WERI-Rb-1 (cell line): ENCODE results near the gene GON7.

Experiments used
- DNase-seq: peaks from one replicate; pipeline ENCODE4 v3.0.0-alpha.2; 2020
- H3K27ac ChIP-seq: fragments of 250-450 bp; sonication (Bioruptor Pico); 2 replicates; pipeline ENCODE4 v1.5.1; 2020; ENCODE audit warnings: mild to moderate bottlenecking, moderate library complexity
- H3K27me3 ChIP-seq: fragments of 250-450 bp; sonication (Bioruptor Pico); 2 replicates; pipeline ENCODE4 v1.5.1; 2021; ENCODE audit warnings: mild to moderate bottlenecking, low read depth, moderate library complexity; ENCODE audit not compliant: insufficient read depth, severe bottlenecking
- H3K36me3 ChIP-seq: fragments of 250-450 bp; sonication (Bioruptor Pico); 2 replicates; pipeline ENCODE4 v1.5.1; 2020; ENCODE audit warnings: mild to moderate bottlenecking, moderate library complexity
- H3K4me3 ChIP-seq: 2 replicates; pipeline ENCODE4 v1.5.1; 2011; ENCODE audit warnings: low read depth, mild to moderate bottlenecking, control low read depth, low read length
- H3K9me3 ChIP-seq: fragments of 250-450 bp; sonication (Bioruptor Pico); 2 replicates; pipeline ENCODE4 v1.5.1; 2021; ENCODE audit warnings: mild to moderate bottlenecking, moderate library complexity; ENCODE audit not compliant: severe bottlenecking
- TF ChIP-seq, protein P1 (sequence below): IDR thresholded peaks from 2 replicates; pipeline ENCODE4 v1.5.1; 2011; ENCODE audit warnings: low read depth, mild to moderate bottlenecking, control low read depth, inconsistent platforms, low read length

GON7 gene

DNA sequence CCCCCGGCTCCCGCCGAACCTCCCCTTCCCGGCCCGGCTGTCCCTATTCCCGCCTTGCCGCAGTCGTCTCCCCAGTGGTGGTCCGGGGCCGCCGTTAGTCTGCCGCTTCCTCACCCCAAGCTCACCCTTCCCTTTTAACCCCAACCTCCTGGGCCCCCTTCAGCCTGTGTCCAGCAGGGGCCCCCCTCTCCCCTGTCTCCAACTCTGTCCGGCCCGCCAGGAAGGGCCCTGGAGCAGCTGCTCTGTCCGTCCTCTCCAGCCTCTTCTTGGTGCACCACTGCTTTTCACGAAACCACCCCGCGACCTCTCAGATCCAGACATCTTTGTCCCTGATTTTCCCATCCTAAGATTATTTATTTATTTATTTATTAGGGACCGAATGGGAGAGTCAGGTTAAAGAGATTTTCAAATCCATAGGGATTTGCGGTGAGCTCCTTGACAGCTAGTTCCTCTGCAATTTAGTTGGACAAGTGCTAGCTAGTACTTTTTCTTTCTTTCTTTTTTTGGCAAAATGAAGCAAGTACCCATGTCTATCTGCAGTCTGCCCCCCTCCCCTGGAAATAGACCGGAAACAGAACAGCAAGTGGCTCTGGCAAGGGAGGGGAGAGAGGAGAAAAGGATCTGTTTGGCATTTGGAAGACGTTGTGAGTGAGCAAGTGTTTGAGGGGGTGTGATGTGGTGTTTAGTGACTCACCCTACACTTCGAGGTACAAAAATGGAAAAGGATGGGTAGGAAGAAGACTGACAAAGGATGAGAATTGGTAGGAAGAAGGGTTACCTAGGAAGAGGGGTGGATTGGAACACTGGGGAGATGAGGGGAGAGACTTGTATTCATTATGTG, 823 bp upstream of the GON7 start:
- H3K9me3 ChIP-seq: no peaks in the 10 kb centered on the region
- TF ChIP-seq, protein P1, sequence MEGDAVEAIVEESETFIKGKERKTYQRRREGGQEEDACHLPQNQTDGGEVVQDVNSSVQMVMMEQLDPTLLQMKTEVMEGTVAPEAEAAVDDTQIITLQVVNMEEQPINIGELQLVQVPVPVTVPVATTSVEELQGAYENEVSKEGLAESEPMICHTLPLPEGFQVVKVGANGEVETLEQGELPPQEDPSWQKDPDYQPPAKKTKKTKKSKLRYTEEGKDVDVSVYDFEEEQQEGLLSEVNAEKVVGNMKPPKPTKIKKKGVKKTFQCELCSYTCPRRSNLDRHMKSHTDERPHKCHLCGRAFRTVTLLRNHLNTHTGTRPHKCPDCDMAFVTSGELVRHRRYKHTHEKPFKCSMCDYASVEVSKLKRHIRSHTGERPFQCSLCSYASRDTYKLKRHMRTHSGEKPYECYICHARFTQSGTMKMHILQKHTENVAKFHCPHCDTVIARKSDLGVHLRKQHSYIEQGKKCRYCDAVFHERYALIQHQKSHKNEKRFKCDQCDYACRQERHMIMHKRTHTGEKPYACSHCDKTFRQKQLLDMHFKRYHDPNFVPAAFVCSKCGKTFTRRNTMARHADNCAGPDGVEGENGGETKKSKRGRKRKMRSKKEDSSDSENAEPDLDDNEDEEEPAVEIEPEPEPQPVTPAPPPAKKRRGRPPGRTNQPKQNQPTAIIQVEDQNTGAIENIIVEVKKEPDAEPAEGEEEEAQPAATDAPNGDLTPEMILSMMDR: peak; percentile 58
- peak overlapping the region; percentile 94 for H3K4me3 ChIP-seq
- H3K27ac ChIP-seq: peak overlapping the region; percentile 92
- DNase-seq: peak; percentile 68
- H3K27me3 ChIP-seq: no peaks in the 10 kb centered on the region
- H3K36me3 ChIP-seq: peaks cover 40% of the 10 kb centered on the region

DNA sequence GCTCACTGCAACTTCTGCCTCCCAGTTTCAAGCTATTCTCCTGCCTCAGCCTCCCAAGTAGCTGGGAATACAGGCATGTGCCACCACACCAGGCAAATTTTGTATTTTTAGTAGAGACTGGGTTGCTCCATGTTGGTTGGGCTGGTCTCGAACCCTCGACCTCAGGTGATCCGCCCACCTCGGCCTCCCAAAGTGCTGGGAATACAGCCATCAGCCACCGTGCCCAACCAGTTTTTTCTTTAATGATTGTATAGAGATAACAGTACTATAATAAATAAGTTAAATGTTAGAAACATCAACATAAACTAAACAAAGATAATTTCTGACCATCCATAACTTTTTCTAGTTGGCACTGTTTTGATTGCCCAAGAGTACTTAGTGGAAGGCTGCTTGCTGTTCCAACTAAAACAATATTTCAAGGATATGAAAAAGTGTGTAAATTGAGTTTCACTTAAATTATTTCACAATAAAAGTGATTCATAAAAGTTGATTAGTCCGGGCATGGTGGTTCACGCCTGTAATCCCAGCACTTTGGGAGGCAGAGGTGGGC, 5.6 kb downstream of the GON7 start:
- no peak for DNase-seq
- Histone ChIP-seq H3K27ac (no peak overlapping the region), H3K4me3 (no peak overlapping the region), H3K9me3 (no peaks in the 10 kb centered on the region), H3K27me3 (no peaks in the 10 kb centered on the region), H3K36me3 (peaks cover 8% of the 10 kb centered on the region; the same call in 1 of the 2 replicates)
- TF ChIP-seq, protein P1: no peak

- Histone ChIP-seq H3K36me3 (peaks cover 8% of the 10 kb centered on the region; the same call in 1 of the 2 replicates), H3K27me3 (no peaks in the 10 kb centered on the region), H3K4me3 (no peak overlapping the region), H3K9me3 (no peaks in the 10 kb centered on the region), H3K27ac (no peak overlapping the region)
- no peak for DNase-seq
- TF ChIP-seq, protein P1: no peak
These were observed 6.3 kb downstream of the GON7 start for GRCh38 chr14:93200553-93200952.

GRCh38 chr14:93199031-93199430, 7.8 kb downstream of the GON7 start:
- Histone ChIP-seq H3K9me3 (no peaks in the 10 kb centered on the region), H3K36me3 (peaks cover 3% of the 10 kb centered on the region; the same call in 1 of the 2 replicates), H3K27me3 (no peaks in the 10 kb centered on the region), H3K27ac (peak overlapping the region; percentile 90), H3K4me3 (no peak overlapping the region)
- TF ChIP-seq, protein P1: no peak
- DNase-seq: peak; percentile 86

DNA sequence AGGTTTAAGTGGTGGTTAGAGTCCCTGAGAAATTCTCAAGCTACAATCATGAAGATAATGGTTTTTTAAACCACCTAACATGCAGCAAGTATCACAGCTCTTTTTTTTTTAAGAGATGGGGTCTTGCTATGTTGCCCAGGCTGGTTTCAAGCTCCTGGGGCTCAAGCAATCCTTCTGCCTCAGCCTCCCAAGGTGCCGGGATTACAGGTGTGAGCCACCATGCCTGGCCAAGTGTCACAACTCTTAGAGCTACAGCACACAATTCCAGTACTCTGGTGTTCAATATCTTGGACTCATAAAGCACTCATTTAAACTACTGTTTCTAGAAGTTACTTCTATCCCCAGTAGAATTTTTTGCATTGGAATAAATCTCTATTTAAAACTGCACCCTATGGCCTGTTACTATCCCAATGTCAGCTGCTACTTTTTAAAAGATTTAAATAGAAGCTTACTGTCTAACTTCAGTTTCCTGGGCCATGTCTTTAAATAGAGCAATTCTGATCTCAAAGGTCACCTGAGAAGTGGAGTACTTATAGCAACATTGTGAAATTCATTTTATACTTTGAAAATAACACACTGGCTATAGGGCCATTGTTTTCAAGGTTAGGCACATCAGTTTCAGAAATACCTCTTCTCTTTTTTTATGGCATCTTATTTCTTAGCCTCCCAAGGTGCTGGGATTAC, 11.4 kb downstream of the GON7 start:
- Histone ChIP-seq H3K36me3 (no peaks in the 10 kb centered on the region), H3K9me3 (no peaks in the 10 kb centered on the region), H3K27ac (no peak overlapping the region), H3K27me3 (no peaks in the 10 kb centered on the region), H3K4me3 (no peak overlapping the region)
- DNase-seq: no peak
- TF ChIP-seq, protein P1: no peak
